HG02973 (cell line): Measurements from ENCODE around the gene SON.
"Not testable (repeated sequence)": the region's sequence is repeated elsewhere in the genome, so short reads cannot be mapped to it uniquely, and the experiment has no call there.

Source experiments
- ATAC-seq: cut with Tn5 transposase; IDR thresholded peaks from one replicate; pipeline ENCODE4 v1.9.1; 2021; ENCODE audit warnings: moderate library complexity; ENCODE audit not compliant: unreplicated experiment

SON gene

DNA sequence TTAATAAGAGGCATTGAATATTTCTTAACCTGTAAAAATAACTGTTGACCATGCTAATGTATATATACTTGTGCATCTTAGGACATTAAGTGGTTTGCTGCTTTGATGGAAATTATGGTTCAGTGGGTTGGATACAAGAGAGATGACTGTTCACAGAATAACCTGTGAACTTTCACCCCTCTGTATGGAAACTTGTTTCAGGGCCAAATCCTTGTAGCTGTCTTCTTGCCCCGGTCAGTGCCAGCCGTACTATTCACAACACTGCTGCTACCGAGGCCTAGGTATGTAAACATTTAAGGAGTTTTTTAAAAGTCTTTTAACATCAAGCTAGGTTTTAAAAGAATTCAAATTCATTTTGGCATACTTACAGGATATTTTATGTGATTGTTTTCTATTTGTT, 29.5 kb downstream of the SON start:
- ATAC-seq, result no peak

DNA sequence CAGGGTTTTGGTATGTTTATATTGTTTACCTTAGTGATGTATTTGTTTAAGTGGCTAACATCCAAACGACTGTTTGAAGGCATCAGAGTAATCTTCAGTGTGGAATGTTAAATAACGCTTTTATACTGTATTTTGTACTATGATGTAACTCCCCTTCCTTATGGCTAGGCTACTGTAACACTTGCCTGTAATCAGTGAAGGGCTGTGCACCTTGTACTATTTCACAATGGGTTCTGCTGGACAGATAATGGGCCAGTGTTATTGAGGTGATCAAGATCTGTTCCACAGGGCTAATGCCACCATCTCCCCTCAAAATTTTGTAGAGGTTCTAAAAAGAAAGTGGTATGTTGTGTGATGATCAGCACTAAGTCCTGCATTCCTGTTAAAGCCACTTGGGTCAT, 33.9 kb downstream of the SON start:
- ATAC-seq, result not testable (repeated sequence)

- no peak for ATAC-seq
These were observed 35.4 kb downstream of the SON start for GRCh38 chr21:33578214-33578613.

GRCh38 chr21:33578959-33579542, 36.2 kb downstream of the SON start:
- ATAC-seq, result no peak

- no peak for ATAC-seq
These were observed 41.6 kb downstream of the SON start for GRCh38 chr21:33584455-33584854.

GRCh38 chr21:33586927-33587326, 44.1 kb downstream of the SON start:
- ATAC-seq, result no peak

DNA sequence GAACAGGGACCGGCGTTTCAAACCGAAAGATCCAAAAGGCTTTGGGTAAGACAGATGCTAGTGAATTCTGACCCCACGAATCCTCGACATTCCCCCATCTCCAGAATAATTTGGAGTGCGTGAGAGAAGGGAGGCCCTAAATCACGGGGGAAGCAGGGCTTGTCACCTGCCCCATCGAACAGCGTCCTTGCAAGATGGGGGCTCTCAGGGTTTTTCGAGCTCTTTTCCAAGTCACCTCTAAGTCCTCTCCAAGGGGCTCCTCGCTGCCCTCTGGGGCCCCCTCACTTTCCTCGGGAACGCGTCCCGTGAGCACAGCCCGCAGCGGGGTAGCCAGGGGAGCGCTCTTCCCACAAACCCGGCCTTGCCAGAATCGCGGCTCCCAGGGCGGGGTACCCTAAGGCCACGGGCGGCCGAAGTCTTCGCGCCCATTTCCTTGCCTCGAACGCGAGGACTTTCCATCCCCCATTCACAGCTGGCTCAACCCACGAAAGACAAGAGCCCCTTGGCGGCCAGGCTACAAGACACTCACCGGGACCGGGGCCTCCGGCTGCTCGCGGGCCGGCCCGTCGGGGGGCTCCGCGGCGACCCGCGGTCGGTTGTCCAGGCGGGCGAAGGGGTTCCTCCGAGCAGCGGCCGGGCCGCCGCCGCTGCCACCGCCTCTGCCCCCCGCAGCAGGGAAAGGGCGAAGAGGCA, 45.1 kb downstream of the SON start:
- peak; percentile 42 for ATAC-seq

- peak; percentile 82 for ATAC-seq
These were observed 45.9 kb downstream of the SON start, which contains the start of gene DONSON for GRCh38 chr21:33588485-33589335. Gene DONSON (minus strand): TSS chr21:33588684. CDS start chr21:33588641, 43 bp downstream.

DNA sequence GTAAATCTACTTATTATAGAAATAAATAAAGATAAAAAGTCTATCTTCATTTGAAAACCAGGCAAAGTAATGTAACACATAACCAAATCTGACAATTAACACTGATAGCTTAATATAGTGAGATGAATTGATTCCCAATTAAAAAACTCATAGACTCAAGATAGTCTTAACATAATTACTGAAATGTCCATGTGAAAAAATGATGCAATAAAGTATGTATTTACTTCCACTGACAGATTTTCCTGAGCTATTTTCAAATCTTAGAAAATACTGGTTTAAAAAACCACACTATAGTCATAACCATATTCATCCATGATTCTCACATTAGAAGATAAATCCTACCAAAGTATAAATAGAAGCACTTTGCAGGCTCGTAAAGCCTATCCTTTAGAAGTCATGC, 55.2 kb downstream of the SON start:
- no peak for ATAC-seq

- ATAC-seq, result no peak
These were observed 65.7 kb downstream of the SON start for GRCh38 chr21:33608559-33608958.

DNA sequence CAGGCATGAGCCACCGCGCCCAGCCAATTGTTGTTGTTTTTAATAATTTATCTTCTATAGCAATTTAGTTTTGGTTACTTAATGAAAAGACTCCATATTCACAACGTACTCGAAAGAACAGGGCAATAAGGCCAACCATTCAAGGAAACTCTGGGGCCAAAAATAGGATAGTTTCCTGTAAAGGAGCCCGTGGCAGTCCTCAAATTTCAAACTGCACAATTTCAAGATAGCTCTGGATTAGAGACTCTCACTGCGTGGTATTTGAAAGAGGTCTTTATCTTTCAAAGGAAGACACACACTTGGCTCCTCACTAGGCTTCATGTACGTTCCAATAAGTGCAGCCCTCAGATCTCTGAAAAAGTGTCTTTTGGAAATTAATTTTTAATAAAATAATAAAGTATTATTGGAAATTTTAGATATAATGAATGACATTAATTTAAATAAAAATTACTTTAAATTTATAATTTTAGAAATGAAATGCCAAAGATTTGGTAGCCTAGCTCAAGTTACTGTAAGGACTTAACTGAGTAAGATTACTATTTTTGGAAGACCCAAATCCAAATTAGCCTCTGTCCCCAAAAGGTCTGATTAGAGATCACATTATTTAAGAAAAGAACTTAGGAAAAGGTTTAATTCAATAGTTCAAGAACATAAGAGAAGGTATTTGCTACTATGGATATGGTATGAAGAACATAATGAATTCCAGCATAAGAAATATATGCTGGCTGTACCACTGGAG, 68.3 kb downstream of the SON start:
- no peak for ATAC-seq

DNA sequence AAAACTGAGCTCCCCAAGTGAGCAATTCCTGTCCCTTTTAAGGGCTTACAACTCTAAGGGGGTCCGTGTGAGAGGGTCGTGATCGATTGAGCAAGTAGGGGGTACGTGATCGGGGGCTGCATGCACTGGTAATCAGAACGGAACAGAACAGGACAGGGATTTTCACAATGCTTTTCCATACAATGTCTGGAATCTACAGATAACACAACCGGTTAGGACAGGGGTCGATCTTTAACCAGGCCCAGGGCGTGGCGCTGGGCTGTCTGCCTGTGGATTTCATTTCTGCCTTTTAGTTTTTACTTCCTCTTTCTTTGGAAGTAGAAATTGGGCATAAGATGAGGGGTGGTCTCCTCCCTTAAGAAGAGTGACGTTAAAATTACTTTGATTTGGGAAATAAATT, 74.7 kb downstream of the SON start:
- not testable (repeated sequence) for ATAC-seq

GRCh38 chr21:33618407-33618806, 75.6 kb downstream of the SON start:
- no peak for ATAC-seq

- no peak for ATAC-seq
These were observed 76.9 kb downstream of the SON start for GRCh38 chr21:33619726-33620125.

GRCh38 chr21:33622253-33622652, 79.4 kb downstream of the SON start:
- ATAC-seq, result no peak

DNA sequence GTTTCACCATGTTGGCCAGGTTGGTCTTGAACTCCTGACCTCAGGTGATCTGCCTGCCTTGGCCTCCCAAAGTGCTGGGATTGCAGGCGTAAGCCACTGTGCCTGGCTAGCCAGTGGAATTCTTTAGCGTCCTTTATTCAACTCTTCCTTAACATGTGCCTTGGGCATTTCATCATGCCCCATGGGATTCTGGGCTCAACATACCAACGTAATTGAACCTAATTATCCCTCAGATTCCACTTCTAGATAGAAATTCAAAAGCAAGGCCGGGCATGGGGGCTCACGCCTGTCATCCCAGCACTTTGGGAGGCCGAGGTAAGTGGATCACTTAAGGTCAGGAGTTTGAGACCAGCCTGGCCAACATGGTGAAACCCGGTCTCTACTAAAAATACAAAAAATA, 83.3 kb downstream of the SON start:
- ATAC-seq, result not testable (repeated sequence)
